T-helper 17 cell (primary cell): ENCODE data around the gene MEP1A. TPM values are rescaled to one million over a fixed set of nuclear protein-coding genes. Genes with fewer than 3 reads are reported as not detected.
"Not testable (repeated sequence)": the region's sequence is repeated elsewhere in the genome, so short reads cannot be mapped to it uniquely, and the experiment has no call there.

ENCODE experiments used
- ATAC-seq: fragments of 150-1000 bp; cut with Tn5 transposase; 2 replicates; pipeline ENCODE4 v1.10.0; 2021; ENCODE audit warnings: mild to moderate bottlenecking, moderate library complexity
- DNase-seq, 3 donors: peaks; one replicate each; pipeline versions ENCODE4 v3.0.0 to v3.0.0-alpha.2; 2020 to 2021
- H3K9me3 ChIP-seq: one replicate; pipeline ENCODE4 v1.7.0; 2013; ENCODE audit warnings: low read length, mild to moderate bottlenecking; ENCODE audit not compliant: control insufficient read depth, poor library complexity, severe bottlenecking
- H3K27ac Mint-ChIP-seq: one replicate; pipeline ENCODE4 v1.8.0; 2022; ENCODE audit warnings: mild to moderate bottlenecking, moderate library complexity, mixed read lengths
- H3K27me3 Mint-ChIP-seq: one replicate; pipeline ENCODE4 v1.8.0; 2022; ENCODE audit warnings: mixed read lengths
- H3K36me3 Mint-ChIP-seq: one replicate; pipeline ENCODE4 v1.8.0; 2022; ENCODE audit warnings: low read depth, mixed read lengths
- H3K4me1 Mint-ChIP-seq: one replicate; pipeline ENCODE4 v1.8.0; 2022; ENCODE audit warnings: mild to moderate bottlenecking, mixed read lengths
- H3K4me3 Mint-ChIP-seq: one replicate; pipeline ENCODE4 v1.8.0; 2022; ENCODE audit warnings: mild to moderate bottlenecking, moderate library complexity, mixed read lengths
- total RNA-seq, 4 donors: library from RNA in 2 of 4; stranded (reverse) in 2 of 4; gene quantifications; one replicate each; pipeline ENCODE4 v1.2.3 and lab custom pipeline; 2022 to 2026

MEP1A gene
- total RNA-seq (not detected), total RNA-seq (lab: John Stamatoyannopoulos, UW) (0 reads per million in 2 donors)

GRCh38 chr6:46793138-46793537 lies at the start of gene MEP1A:
Gene MEP1A, plus strand, starts transcription at chr6:46793389. Its CDS starts 10 bp downstream, at chr6:46793399.
- no peak for ATAC-seq
- H3K9me3 ChIP-seq, result no peaks in the 10 kb centered on the region
- no peaks in the 10 kb centered on the region for H3K36me3 Mint-ChIP-seq
- no peak within 1 kb of the TSS for H3K4me3 Mint-ChIP-seq
- H3K27ac Mint-ChIP-seq, result no peak within 1 kb of the TSS
- H3K4me1 Mint-ChIP-seq, result no peaks in the 10 kb centered on the region
- no peak for DNase-seq
- H3K27me3 Mint-ChIP-seq, result peaks cover 12% of the 10 kb centered on the region

- no peaks in the 10 kb centered on the region for H3K4me1 Mint-ChIP-seq
- H3K9me3 ChIP-seq, result no peaks in the 10 kb centered on the region
- ATAC-seq (no peak), DNase-seq (no peak)
- H3K4me3 Mint-ChIP-seq, result no peak overlapping the region
- H3K27ac Mint-ChIP-seq, result no peak overlapping the region
- no peaks in the 10 kb centered on the region for H3K36me3 Mint-ChIP-seq
- peaks cover 14% of the 10 kb centered on the region for H3K27me3 Mint-ChIP-seq
Measured at GRCh38 chr6:46743425-46744158, 49.6 kb upstream of the MEP1A start.

- not testable (repeated sequence) for H3K9me3 ChIP-seq, H3K27ac Mint-ChIP-seq, DNase-seq, H3K36me3 Mint-ChIP-seq, H3K4me3 Mint-ChIP-seq, H3K4me1 Mint-ChIP-seq, ATAC-seq
- peaks cover 12% of the 10 kb centered on the region for H3K27me3 Mint-ChIP-seq
Measured at GRCh38 chr6:46744159-46744725, 48.9 kb upstream of the MEP1A start.

- peaks cover 12% of the 10 kb centered on the region for H3K27me3 Mint-ChIP-seq
- ATAC-seq (no peak), DNase-seq (no peak)
- H3K4me1 Mint-ChIP-seq, result no peaks in the 10 kb centered on the region
- H3K27ac Mint-ChIP-seq, result no peak overlapping the region
- no peak overlapping the region for H3K4me3 Mint-ChIP-seq
- no peaks in the 10 kb centered on the region for H3K9me3 ChIP-seq
- no peaks in the 10 kb centered on the region for H3K36me3 Mint-ChIP-seq
Measured at GRCh38 chr6:46745973-46746372, 47.2 kb upstream of the MEP1A start.

- no peaks in the 10 kb centered on the region for H3K36me3 Mint-ChIP-seq
- H3K4me1 Mint-ChIP-seq, result no peaks in the 10 kb centered on the region
- DNase-seq (no peak), ATAC-seq (no peak)
- no peak within 1 kb of the TSS for H3K4me3 Mint-ChIP-seq
- peaks cover 12% of the 10 kb centered on the region for H3K27me3 Mint-ChIP-seq
- no peaks in the 10 kb centered on the region for H3K9me3 ChIP-seq
- H3K27ac Mint-ChIP-seq, result no peak within 1 kb of the TSS
Measured at GRCh38 chr6:46746696-46747095, 46.5 kb upstream of the MEP1A start, which contains the start of gene ANKRD66. Gene ANKRD66, plus strand, starts transcription at chr6:46746933. Its CDS starts 5,016 bp downstream, at chr6:46751949.

- no peaks in the 10 kb centered on the region for H3K4me1 Mint-ChIP-seq
- DNase-seq (no peak), ATAC-seq (no peak)
- no peak overlapping the region for H3K4me3 Mint-ChIP-seq
- H3K9me3 ChIP-seq, result no peaks in the 10 kb centered on the region
- H3K27ac Mint-ChIP-seq, result no peak overlapping the region
- no peaks in the 10 kb centered on the region for H3K36me3 Mint-ChIP-seq
- peaks cover 20% of the 10 kb centered on the region for H3K27me3 Mint-ChIP-seq
Measured at GRCh38 chr6:46748940-46749503, 44.2 kb upstream of the MEP1A start.

- H3K4me3 Mint-ChIP-seq, result no peak overlapping the region
- no peak for ATAC-seq
- no peaks in the 10 kb centered on the region for H3K36me3 Mint-ChIP-seq
- H3K9me3 ChIP-seq, result no peaks in the 10 kb centered on the region
- no peak overlapping the region for H3K27ac Mint-ChIP-seq
- peaks cover 20% of the 10 kb centered on the region for H3K27me3 Mint-ChIP-seq
- no peak for DNase-seq
- no peaks in the 10 kb centered on the region for H3K4me1 Mint-ChIP-seq
Measured at GRCh38 chr6:46749731-46750130, 43.5 kb upstream of the MEP1A start.

- Mint-ChIP-seq H3K27me3 (peaks cover 14% of the 10 kb centered on the region), H3K4me1 (no peaks in the 10 kb centered on the region), H3K4me3 (no peak overlapping the region), H3K27ac (no peak overlapping the region), H3K36me3 (no peaks in the 10 kb centered on the region)
- ATAC-seq (no peak), DNase-seq (no peak)
- H3K9me3 ChIP-seq, result no peaks in the 10 kb centered on the region
Measured at GRCh38 chr6:46751658-46752057, 41.5 kb upstream of the MEP1A start.

- DNase-seq, result no peak
- Mint-ChIP-seq H3K36me3 (no peaks in the 10 kb centered on the region), H3K4me1 (no peaks in the 10 kb centered on the region), H3K27ac (no peak overlapping the region), H3K27me3 (peaks cover 9% of the 10 kb centered on the region), H3K4me3 (no peak overlapping the region)
- no peak for ATAC-seq
- H3K9me3 ChIP-seq, result no peaks in the 10 kb centered on the region
Measured at GRCh38 chr6:46755865-46756264, 37.3 kb upstream of the MEP1A start.

- Mint-ChIP-seq H3K4me3 (no peak overlapping the region), H3K27ac (no peak overlapping the region), H3K27me3 (peaks cover 9% of the 10 kb centered on the region), H3K4me1 (no peaks in the 10 kb centered on the region), H3K36me3 (no peaks in the 10 kb centered on the region)
- no peak for DNase-seq
- H3K9me3 ChIP-seq, result no peaks in the 10 kb centered on the region
- ATAC-seq, result no peak
Measured at GRCh38 chr6:46756469-46757213, 36.5 kb upstream of the MEP1A start.

GRCh38 chr6:46757214-46757596 lies 36.0 kb upstream of the MEP1A start:
- Mint-ChIP-seq H3K27ac (no peak overlapping the region), H3K27me3 (peaks cover 9% of the 10 kb centered on the region), H3K4me1 (no peaks in the 10 kb centered on the region), H3K4me3 (no peak overlapping the region), H3K36me3 (no peaks in the 10 kb centered on the region)
- no peak for ATAC-seq
- DNase-seq, result no peak
- no peaks in the 10 kb centered on the region for H3K9me3 ChIP-seq

GRCh38 chr6:46758960-46759753 lies 34.0 kb upstream of the MEP1A start:
- no peak for DNase-seq
- H3K36me3 Mint-ChIP-seq, result no peaks in the 10 kb centered on the region
- H3K9me3 ChIP-seq, result no peaks in the 10 kb centered on the region

More at GRCh38 chr6:46758960-46759753, 34.0 kb upstream of the MEP1A start:
- ATAC-seq, result no peak
- Mint-ChIP-seq H3K4me1 (no peaks in the 10 kb centered on the region), H3K27ac (no peak overlapping the region), H3K4me3 (no peak overlapping the region), H3K27me3 (peaks cover 6% of the 10 kb centered on the region)
